HepG2 (cell line): ENCODE data around the gene PLEKHB2. TPM values are rescaled to one million over a fixed set of nuclear protein-coding genes. Genes with fewer than 3 reads are reported as not detected.
A peak's percentile ranks its signal among the peaks of the same experiment; 100 is the strongest.

Experiments
- HMG20A ChIP-seq: IDR thresholded peaks from 2 replicates; pipeline ENCODE4 v1.6.1; 2016; ENCODE audit warnings: borderline replicate concordance
- KDM3A ChIP-seq: IDR thresholded peaks from 2 replicates; pipeline ENCODE4 v1.6.1; 2018; ENCODE audit warnings: low read depth, missing compliant biosample characterization
- MYC ChIP-seq: sonication (generic); formaldehyde crosslinking; IDR thresholded peaks from 2 replicates; pipeline ENCODE4 v1.9.0; 2021; ENCODE audit warnings: missing genetic modification reagents, borderline replicate concordance
- PPARG ChIP-seq: conservative IDR thresholded peaks from 2 replicates; pipeline ENCODE4 v1.6.1; 2016; ENCODE audit warnings: missing biosample characterization, missing genetic modification reagents
- SMARCE1 ChIP-seq: fragments of 450-650 bp; IDR thresholded peaks from 2 replicates; pipeline ENCODE4 v1.6.1; 2017; ENCODE audit warnings: borderline replicate concordance
- polyA plus RNA-seq, 8 experiments: library from polyadenylated mRNA; depleted of rRNA in 3 of 8; stranded (reverse) in 7 of 8; unstranded in 1 of 8; fragments of >200 nt; fragmentation: Illumina TruSeq in 4 of 8; extraction: Trizol in 4 of 8; gene quantifications; 2 replicates each; pipeline versions ENCODE4 v1.2.1 to v1.2.3, GENCODE V29; 2011 to 2016; ENCODE audit warnings: low read depth in 4 of 8, missing spikeins in 1 of 8, mixed read lengths in 1 of 8; ENCODE audit not compliant: insufficient read depth in 1 of 8
- total RNA-seq, 5 experiments: library from RNA; depleted of rRNA; stranded (reverse); fragments of >200 nt; fragmentation: Illumina TruSeq; extraction: Trizol; gene quantifications; 2 replicates each; pipeline ENCODE4 v1.2.3, GENCODE V29; 2016; ENCODE audit warnings: low read depth in 1 of 5
- TF ChIP-seq, protein P1 (sequence below): sonication (generic); formaldehyde crosslinking; conservative IDR thresholded peaks from 2 replicates; pipeline ENCODE4 v1.8.0; 2022; ENCODE audit warnings: mild to moderate bottlenecking, moderate library complexity, missing genetic modification reagents
- TF ChIP-seq, protein P2 (sequence below): IDR thresholded peaks from 2 replicates; pipeline ENCODE4 v1.6.1; 2018; ENCODE audit warnings: missing genetic modification reagents
- TF ChIP-seq, protein P3 (sequence below): IDR thresholded peaks from 2 replicates; pipeline ENCODE4 v1.6.1; 2018; ENCODE audit warnings: missing genetic modification reagents, mild to moderate bottlenecking, missing compliant biosample characterization
- TF ChIP-seq, protein P4 (sequence below): sonication (generic); formaldehyde crosslinking; IDR thresholded peaks from 2 replicates; pipeline ENCODE4 v1.5.0; 2020; ENCODE audit warnings: mild to moderate bottlenecking, missing genetic modification reagents, borderline replicate concordance
- TF ChIP-seq, protein P5 (sequence below): sonication (generic); formaldehyde crosslinking; IDR thresholded peaks from 2 replicates; pipeline ENCODE4 v1.4.0; 2020; ENCODE audit warnings: mild to moderate bottlenecking, missing genetic modification reagents

PLEKHB2 gene
- total and polyA plus RNA-seq, 2 of the 13 experiments (the other 11 are each of a cell fraction or from before 2014, with no cell fraction given): 73.0 to 78.9 TPM

DNA sequence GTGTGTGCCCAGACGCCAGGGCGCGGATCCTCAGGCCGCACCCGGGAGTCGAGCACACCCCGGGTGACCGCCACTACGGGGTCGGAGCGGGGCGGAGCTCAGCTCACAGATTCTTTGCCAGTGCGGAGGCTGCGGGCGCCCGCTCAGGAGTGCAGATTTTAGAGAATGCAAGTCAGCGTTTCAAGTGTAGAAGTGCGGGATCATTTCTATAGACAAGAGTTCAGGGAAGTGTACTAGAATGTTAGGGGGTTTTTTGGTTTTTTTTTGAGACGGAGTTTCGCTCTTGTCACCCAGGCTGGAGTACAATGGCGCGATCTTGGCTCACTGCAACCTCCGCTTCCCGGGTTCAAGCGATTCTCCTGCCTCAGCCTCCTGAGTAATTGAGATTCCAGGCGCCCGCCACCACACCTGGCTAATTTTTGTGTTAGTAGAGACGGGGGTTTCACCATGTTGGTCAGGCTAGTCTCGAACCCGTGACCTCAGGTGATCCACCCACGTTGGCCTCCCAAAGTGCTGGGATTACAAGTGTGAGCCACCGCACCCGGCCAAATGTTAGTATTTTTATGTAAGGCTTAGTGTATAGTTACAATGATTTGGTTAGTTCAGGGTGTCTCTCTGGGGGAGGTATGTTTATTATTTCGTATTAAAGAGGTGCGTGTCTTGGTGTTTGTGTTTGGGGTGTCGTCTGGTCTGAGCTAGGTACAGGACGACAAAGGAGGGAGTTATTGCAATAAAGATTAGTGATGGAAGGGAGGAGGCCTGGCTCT lies 11.3 kb upstream of the PLEKHB2 start (continued):
- TF ChIP-seq, protein P1, sequence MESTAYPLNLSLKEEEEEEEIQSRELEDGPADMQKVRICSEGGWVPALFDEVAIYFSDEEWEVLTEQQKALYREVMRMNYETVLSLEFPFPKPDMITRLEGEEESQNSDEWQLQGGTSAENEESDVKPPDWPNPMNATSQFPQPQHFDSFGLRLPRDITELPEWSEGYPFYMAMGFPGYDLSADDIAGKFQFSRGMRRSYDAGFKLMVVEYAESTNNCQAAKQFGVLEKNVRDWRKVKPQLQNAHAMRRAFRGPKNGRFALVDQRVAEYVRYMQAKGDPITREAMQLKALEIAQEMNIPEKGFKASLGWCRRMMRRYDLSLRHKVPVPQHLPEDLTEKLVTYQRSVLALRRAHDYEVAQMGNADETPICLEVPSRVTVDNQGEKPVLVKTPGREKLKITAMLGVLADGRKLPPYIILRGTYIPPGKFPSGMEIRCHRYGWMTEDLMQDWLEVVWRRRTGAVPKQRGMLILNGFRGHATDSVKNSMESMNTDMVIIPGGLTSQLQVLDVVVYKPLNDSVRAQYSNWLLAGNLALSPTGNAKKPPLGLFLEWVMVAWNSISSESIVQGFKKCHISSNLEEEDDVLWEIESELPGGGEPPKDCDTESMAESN (CRISPR knock-in tag): 0 out of 2 replicates have a peak, but pooled peaks have one; percentile 7
- TF ChIP-seq, protein P2, sequence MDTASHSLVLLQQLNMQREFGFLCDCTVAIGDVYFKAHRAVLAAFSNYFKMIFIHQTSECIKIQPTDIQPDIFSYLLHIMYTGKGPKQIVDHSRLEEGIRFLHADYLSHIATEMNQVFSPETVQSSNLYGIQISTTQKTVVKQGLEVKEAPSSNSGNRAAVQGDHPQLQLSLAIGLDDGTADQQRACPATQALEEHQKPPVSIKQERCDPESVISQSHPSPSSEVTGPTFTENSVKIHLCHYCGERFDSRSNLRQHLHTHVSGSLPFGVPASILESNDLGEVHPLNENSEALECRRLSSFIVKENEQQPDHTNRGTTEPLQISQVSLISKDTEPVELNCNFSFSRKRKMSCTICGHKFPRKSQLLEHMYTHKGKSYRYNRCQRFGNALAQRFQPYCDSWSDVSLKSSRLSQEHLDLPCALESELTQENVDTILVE (CRISPR knock-in tag): no peak
- no peak for TF ChIP-seq MYC (CRISPR knock-in tag)
- TF ChIP-seq, protein P3, sequence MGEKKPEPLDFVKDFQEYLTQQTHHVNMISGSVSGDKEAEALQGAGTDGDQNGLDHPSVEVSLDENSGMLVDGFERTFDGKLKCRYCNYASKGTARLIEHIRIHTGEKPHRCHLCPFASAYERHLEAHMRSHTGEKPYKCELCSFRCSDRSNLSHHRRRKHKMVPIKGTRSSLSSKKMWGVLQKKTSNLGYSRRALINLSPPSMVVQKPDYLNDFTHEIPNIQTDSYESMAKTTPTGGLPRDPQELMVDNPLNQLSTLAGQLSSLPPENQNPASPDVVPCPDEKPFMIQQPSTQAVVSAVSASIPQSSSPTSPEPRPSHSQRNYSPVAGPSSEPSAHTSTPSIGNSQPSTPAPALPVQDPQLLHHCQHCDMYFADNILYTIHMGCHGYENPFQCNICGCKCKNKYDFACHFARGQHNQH (CRISPR knock-in tag): peak; percentile 24; the same call in 1 of the 2 replicates
- TF ChIP-seq SMARCE1: no peak
- TF ChIP-seq, protein P4, sequence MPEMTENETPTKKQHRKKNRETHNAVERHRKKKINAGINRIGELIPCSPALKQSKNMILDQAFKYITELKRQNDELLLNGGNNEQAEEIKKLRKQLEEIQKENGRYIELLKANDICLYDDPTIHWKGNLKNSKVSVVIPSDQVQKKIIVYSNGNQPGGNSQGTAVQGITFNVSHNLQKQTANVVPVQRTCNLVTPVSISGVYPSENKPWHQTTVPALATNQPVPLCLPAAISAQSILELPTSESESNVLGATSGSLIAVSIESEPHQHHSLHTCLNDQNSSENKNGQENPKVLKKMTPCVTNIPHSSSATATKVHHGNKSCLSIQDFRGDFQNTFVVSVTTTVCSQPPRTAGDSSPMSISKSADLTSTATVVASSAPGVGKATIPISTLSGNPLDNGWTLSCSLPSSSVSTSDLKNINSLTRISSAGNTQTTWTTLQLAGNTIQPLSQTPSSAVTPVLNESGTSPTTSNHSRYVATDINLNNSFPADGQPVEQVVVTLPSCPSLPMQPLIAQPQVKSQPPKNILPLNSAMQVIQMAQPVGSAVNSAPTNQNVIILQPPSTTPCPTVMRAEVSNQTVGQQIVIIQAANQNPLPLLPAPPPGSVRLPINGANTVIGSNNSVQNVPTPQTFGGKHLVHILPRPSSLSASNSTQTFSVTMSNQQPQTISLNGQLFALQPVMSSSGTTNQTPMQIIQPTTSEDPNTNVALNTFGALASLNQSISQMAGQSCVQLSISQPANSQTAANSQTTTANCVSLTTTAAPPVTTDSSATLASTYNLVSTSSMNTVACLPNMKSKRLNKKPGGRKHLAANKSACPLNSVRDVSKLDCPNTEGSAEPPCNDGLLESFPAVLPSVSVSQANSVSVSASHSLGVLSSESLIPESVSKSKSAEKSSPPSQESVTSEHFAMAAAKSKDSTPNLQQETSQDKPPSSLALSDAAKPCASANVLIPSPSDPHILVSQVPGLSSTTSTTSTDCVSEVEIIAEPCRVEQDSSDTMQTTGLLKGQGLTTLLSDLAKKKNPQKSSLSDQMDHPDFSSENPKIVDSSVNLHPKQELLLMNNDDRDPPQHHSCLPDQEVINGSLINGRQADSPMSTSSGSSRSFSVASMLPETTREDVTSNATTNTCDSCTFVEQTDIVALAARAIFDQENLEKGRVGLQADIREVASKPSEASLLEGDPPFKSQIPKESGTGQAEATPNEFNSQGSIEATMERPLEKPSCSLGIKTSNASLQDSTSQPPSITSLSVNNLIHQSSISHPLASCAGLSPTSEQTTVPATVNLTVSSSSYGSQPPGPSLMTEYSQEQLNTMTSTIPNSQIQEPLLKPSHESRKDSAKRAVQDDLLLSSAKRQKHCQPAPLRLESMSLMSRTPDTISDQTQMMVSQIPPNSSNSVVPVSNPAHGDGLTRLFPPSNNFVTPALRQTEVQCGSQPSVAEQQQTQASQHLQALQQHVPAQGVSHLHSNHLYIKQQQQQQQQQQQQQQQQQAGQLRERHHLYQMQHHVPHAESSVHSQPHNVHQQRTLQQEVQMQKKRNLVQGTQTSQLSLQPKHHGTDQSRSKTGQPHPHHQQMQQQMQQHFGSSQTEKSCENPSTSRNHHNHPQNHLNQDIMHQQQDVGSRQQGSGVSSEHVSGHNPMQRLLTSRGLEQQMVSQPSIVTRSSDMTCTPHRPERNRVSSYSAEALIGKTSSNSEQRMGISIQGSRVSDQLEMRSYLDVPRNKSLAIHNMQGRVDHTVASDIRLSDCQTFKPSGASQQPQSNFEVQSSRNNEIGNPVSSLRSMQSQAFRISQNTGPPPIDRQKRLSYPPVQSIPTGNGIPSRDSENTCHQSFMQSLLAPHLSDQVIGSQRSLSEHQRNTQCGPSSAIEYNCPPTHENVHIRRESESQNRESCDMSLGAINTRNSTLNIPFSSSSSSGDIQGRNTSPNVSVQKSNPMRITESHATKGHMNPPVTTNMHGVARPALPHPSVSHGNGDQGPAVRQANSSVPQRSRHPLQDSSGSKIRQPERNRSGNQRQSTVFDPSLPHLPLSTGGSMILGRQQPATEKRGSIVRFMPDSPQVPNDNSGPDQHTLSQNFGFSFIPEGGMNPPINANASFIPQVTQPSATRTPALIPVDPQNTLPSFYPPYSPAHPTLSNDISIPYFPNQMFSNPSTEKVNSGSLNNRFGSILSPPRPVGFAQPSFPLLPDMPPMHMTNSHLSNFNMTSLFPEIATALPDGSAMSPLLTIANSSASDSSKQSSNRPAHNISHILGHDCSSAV (CRISPR knock-in tag): no peak
- TF ChIP-seq, protein P5, sequence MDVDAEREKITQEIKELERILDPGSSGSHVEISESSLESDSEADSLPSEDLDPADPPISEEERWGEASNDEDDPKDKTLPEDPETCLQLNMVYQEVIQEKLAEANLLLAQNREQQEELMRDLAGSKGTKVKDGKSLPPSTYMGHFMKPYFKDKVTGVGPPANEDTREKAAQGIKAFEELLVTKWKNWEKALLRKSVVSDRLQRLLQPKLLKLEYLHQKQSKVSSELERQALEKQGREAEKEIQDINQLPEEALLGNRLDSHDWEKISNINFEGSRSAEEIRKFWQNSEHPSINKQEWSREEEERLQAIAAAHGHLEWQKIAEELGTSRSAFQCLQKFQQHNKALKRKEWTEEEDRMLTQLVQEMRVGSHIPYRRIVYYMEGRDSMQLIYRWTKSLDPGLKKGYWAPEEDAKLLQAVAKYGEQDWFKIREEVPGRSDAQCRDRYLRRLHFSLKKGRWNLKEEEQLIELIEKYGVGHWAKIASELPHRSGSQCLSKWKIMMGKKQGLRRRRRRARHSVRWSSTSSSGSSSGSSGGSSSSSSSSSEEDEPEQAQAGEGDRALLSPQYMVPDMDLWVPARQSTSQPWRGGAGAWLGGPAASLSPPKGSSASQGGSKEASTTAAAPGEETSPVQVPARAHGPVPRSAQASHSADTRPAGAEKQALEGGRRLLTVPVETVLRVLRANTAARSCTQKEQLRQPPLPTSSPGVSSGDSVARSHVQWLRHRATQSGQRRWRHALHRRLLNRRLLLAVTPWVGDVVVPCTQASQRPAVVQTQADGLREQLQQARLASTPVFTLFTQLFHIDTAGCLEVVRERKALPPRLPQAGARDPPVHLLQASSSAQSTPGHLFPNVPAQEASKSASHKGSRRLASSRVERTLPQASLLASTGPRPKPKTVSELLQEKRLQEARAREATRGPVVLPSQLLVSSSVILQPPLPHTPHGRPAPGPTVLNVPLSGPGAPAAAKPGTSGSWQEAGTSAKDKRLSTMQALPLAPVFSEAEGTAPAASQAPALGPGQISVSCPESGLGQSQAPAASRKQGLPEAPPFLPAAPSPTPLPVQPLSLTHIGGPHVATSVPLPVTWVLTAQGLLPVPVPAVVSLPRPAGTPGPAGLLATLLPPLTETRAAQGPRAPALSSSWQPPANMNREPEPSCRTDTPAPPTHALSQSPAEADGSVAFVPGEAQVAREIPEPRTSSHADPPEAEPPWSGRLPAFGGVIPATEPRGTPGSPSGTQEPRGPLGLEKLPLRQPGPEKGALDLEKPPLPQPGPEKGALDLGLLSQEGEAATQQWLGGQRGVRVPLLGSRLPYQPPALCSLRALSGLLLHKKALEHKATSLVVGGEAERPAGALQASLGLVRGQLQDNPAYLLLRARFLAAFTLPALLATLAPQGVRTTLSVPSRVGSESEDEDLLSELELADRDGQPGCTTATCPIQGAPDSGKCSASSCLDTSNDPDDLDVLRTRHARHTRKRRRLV: no peak
- TF ChIP-seq PPARG: 0 out of 2 replicates have a peak, but pooled peaks have one; percentile 1
- TF ChIP-seq KDM3A (CRISPR knock-in tag): 0 out of 2 replicates have a peak, but pooled peaks have one; percentile 14
- TF ChIP-seq HMG20A (CRISPR knock-in tag): no peak
